KBM-7 (cell line): ENCODE data around the gene BHLHE40.

ENCODE experiments used
- DNase-seq: peaks from one replicate; pipeline ENCODE4 v3.0.0-alpha.2; 2015
- in situ Hi-C: fragments of 300-500 bp; cut with MboI; formaldehyde crosslinking; loops from 2 replicates; pipeline ENCODE4 v1.14.3; 2020; ENCODE audit warnings: low sequenced_read_pairs, low pct_unique_long_range_greater_than_20kb, mixed read lengths

BHLHE40 gene

DNA sequence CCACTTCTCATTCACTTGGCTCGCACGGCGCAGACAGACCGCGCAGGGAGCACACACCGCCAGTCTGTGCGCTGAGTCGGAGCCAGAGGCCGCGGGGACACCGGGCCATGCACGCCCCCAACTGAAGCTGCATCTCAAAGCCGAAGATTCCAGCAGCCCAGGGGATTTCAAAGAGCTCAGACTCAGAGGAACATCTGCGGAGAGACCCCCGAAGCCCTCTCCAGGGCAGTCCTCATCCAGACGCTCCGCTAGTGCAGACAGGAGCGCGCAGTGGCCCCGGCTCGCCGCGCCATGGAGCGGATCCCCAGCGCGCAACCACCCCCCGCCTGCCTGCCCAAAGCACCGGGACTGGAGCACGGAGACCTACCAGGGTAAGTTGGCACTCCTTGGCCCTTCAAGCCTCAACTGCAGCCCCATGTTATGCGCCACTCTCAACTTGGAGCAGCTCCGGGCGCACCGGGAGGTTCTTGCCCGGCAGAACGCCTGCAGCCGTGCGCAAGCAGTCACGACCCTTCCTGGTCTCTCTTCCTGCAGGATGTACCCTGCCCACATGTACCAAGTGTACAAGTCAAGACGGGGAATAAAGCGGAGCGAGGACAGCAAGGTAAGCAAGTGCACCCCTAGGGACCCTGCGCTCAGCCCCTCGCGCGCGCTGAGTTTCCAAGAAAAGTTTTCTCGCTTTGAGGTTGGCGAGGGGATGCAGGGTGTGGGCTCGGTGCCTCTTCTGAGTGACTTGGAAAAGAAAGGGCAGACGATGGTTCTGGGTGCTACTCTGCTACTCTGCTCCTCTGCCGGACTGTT is at the start of gene BHLHE40:
TSS of gene BHLHE40 (plus strand) at position 10 of the 801 bp plus-strand sequence. CDS start at position 292, 282 bp downstream.
- in situ Hi-C loops: loop anchor here (10.0 kb wide), 1 partner anchor 255 kb away; no protein-coding TSS in a partner anchor
- no peak for DNase-seq

DNA sequence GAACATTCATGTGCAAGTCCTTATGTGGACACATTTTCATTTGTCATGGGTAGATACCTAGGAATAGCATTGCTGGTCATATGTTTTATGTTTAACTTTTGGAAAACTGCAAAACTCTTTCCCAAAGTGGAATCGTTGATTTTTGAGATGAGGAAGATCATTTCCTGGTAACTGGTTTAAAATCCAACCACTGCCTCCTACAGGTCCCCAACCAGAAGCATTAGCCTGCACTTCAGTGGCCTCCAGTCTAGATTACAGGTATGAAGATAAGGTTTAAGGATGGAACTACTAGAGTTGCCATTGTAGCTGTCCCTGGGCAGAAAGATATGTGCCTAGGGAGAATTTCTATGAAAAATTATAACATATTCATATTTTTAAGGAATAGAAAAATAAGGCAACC is 48.7 kb upstream of the BHLHE40 start:
- no peak for DNase-seq

DNA sequence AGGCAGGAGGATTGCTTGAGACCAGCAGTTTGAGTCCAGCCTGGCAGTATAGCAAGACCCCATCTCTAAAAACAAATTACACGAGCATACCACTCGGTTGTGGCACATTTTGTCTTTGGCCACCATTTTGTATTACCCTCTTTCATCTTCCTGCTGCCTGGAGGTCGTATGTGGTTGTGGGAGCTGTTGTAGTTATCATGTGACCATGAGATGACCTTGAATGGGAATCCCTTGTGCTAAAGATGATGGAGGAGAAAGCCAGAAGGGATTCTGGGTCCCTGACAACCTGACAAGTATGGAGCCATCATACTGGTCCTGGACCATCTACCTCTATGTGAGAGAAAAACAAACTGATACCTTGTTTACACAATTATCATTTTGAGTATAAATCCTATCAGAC is 45.2 kb upstream of the BHLHE40 start:
- in situ Hi-C loops: no loop called here
- DNase-seq: no peak

More for the DNA sequence above, 48.7 kb upstream of the BHLHE40 start:
- in situ Hi-C loops: no loop called here

DNA sequence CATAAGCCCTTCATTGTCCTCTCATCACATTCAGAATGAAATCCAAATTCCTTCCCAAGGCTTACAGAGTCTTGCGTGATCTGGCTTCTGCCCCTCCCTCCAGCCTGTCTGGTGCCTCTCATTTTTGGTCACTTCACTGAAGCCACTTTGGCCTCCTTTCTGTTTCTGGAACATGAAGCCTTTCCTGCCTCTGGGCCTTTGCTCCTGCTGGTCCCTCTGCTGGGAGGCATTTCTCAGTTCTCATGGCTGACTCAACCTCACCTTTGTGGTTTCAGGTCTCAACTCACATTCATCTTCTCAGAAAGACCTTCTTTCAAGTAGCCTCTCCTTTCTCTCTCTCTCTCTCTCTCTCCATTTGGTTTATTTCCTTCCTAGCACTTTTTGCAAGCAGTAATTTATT is 43.9 kb upstream of the BHLHE40 start:
- in situ Hi-C loops: no loop called here

DNA sequence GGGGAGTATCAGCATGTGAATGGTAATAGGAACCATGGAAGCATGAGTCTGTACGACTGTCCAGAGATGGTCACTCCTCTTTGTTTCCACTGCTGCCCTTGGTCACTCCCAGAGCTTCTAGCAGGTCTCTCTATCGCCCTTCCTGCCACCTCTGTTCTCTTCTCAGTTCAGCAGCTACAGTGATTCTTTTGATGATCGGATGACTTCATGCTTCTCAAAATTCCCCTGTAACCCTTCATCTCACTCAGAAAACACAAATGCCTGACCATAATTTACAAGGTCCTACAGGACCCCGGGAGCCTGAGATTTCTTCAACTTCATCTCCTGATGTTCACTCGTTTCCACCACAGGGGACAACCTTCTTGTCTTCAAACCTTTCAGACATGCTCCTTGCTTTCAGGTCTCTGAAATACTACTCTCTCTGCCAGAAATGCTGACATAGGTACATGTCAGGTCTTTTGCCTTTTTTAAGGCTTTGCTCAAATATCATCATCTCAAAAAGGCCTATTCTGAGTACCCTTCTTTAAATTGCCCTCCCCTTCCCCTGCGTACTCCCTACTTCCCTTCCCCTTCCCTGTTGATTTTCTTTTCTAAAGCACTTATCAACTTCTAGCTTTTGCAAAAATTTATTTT is 42.1 kb upstream of the BHLHE40 start:
- DNase-seq: no peak
- in situ Hi-C loops: no loop called here

More for the DNA sequence above, 43.9 kb upstream of the BHLHE40 start:
- DNase-seq: no peak

DNA sequence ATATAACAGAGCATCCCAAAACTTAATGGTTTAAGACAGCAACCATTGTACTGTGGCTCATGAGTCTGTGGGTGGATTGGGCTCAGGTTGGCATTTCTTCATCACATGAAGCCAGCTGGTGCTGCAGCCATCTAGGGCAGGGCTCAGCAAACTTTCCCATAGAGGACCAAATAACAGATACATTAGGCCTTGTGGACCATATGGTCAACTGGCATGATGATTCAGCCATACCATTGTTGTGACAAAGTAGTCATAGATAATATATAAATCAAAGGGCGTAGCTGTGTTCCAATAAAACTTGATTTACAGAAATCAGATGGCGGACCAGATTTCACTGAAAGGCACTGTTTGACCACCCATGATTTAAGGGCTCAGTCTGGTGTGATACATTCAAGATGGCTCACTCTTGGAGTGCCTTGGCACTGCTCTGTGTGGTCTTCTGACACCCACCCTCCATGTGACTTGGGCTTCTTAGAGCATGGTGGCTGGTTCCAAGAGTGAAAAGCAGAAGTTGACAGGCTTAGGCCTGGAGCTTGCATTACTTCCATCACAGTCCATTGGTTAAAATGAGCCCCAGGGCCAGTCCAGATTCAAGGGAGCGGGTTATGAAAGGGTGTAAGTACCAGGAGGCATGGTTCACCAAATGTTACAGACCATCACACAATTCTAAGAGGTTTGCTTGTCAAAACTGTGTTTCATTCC is 40.8 kb upstream of the BHLHE40 start:
- peak; percentile 14 for DNase-seq
- in situ Hi-C loops: no loop called here

DNA sequence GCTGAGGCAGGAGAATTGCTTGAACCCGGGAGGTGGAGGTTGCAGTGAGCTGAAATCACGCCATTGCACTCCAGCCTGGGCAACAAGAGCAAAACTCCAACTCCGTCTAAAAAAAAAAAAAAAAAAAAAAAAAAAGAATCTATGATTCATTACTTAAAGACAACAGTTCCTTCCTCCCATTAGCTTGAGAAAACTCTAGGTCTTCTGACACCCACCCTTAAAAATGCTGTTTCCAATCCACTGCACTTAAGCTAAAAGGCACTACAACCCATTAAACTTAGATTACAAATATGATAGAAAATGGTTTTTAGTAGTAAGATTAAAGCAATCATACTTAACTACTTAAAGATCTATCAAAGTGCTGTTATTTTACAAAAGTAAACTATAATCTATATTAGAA is 40.0 kb upstream of the BHLHE40 start:
- in situ Hi-C loops: no loop called here
- no peak for DNase-seq

DNA sequence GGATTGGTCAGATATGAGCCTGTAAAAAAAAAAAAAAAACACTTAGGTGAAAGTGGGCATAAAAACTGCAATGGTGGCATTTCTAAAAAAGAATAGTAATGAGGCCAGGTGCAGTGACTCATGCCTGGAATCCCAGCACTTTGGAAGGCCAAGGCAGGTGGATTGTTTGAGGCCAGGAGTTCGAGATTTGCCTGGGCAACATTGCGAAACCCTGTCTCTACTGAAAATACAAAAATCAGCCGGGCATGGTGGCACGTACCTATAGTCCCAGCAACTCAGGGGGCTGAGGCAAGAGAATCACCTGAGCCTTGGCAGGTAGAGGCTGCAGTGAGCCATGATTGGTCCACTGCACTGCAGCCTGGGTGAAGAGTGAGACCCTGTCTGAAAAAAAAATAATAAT is 38.3 kb upstream of the BHLHE40 start:
- in situ Hi-C loops: no loop called here
- DNase-seq: no peak

DNA sequence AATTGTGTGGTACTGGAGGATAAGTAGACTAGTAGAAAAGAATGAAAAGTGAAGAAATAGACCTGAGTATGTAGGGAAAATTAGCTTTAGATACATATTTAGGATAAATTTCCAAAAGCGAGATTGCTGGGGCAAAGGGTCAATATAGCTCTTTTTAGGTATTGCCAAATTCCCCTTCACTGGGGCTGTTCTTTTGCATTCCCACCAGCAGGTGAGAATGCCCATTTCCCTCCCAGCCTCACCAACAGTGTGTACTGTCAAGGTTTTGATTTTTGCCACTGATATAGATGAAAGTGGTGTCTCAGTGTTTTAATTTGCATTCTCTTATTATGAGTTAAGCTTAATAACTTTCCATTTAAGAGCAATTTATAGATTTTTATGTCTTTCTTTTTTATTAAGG is 35.7 kb upstream of the BHLHE40 start:
- DNase-seq: no peak
- in situ Hi-C loops: no loop called here

DNA sequence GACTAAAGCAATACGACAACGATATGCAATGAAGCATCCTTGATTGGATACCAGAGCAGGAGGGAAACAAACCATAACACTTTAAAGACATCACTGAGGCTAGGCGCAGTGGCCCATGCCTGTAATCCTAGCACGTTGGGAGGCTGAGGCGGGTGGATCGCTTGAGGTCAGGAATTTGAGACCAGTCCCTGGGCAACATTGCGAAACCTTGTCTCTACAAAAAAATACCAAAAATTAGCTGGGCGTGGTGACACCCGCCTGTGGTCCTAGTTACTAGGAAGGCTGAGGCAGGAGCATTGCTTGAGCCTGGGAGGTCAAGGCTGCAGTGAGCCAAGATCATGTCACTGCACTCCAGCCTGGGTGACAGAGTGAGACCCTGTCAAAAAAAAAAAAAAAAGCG is 33.9 kb upstream of the BHLHE40 start:
- in situ Hi-C loops: no loop called here
- peak; percentile 16 for DNase-seq

DNA sequence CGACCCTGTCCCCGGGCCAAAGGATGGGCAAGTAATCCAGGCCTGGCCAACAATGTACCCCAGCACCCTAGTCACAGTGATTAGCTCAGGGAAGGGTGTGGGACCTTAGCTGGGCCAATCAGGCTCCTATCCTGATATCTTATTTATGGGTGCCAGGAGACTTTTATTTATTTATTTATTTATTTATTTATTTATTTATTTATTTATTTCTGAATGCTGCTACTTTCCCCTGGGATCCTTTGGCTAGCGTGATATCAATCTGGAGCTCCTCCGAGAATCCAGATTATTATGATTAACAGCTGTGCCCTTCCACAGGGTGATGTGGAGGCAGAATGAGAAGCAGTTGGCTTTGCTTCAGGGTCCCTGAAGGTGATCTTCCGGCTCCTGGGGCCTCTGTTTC is 32.2 kb upstream of the BHLHE40 start:
- in situ Hi-C loops: no loop called here
- no peak for DNase-seq

DNA sequence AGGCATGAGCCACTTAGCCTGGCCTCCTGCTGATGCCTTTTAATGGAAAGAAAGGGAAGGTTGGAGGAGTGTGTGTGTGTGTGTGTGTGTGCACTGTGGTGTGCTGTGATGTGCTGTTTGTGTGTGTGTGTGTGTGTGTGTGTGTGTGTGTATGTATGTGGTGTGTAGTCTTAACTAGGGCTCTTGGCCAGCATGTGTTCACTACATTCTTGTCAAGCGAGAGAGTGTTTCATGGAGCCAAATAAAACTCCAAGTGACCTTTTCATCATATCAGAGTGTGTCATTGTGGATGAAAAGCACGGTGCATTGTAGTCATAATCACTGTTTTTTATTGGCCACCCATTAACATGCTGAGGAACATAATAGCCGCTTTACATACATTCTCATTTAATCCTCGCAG is 30.8 kb upstream of the BHLHE40 start:
- DNase-seq: no peak

DNA sequence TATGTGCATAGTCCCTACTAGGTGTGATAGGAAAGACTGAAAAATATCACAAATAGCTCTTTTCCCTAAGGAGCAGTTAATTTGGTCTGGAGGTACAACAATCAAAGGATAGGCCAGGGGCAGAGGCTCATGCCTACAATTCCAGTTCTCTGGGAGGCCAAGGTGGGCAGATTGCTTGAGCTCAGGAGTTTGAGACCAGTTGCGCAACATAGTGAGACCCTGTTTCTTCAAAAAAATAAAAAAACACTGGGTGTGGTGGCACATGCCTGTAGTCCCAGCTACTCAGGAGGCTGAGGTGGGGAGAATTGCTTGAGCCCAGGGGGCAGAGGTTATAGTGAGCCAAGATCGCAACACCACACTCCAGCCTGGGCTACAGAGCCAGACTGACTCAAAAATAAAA is 30.2 kb upstream of the BHLHE40 start:
- DNase-seq: no peak
- in situ Hi-C loops: no loop called here

More for the DNA sequence above, 30.8 kb upstream of the BHLHE40 start:
- in situ Hi-C loops: no loop called here

DNA sequence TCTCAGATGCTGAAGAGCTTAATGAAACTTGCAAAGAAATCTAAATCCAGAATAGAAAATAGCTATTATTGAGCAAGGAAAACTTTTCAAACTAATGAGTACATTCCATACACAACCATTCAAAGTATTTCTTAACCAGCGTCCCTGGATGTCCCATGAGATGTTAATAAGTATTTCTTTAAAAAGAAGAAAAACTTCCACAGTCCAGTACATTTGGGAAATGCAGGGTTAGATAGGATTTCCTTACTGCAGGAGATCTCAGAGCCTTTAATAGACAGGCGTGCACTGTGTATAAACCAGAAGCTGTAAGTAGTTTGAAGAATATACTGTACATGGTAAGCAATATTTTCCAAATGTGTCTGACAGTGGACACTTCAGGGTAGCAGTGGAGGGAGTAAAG is 29.6 kb upstream of the BHLHE40 start:
- in situ Hi-C loops: no loop called here
- DNase-seq: no peak

DNA sequence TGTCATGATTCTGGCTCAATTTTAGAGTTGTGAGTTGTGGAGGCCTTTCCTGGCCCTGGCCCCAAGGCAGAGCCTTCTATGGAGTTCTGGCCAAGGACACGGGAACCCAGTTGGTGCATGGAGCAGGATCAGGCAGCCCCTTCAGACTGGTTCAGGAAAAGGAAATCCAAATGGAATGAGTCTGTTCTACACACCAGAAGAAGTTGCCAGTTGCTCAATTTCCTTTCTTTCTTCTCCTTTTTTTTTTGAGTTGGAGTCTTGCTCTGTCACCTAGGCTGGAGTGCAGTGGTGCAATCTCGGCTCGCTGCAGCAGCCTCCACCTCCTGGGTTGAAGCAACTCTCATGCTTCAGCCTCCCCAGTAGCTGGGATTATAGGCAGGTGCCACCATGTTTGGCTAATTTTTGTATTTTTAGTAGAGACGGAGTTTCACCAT is 28.9 kb upstream of the BHLHE40 start:
- peak; percentile 54 for DNase-seq
- in situ Hi-C loops: no loop called here

DNA sequence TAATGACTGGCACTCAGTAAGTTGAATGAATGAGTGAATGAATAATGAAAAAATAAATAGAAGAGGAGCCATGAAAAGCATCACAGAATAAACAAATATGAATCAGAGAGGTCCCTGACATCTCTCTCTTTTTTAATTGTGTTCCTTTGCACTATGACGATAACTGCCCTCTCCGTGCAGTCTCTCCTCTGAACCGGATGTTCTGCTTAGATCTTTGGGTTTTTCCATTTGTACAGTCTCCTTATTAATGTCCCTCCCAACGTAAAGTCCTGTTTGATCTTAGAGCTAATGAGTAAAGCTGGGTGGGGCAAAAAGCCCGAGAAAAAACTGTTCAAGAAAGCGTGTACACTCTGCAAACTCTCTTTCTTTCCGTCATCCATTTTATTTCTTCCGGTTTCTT is 28.3 kb upstream of the BHLHE40 start:
- DNase-seq: no peak
- in situ Hi-C loops: no loop called here

DNA sequence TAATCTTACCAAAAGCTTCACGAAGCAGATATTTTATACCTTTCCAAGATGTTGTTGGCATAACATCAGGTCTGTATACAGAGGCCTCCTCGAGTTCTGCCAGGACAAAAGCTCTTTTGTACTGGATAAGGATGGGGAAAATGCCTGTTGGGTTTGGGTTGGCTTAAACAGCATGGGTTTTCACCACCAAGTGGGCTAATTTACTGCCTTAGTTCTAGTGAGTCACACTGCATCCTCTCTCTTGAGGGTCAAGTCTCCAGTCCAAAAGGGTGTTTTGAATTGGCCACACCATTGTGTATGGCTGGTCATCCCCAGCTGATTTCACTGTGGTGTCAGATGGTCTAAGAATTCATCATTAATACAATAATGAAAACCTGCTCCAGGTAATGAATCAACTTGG is 26.1 kb upstream of the BHLHE40 start:
- DNase-seq: no peak
- in situ Hi-C loops: no loop called here

DNA sequence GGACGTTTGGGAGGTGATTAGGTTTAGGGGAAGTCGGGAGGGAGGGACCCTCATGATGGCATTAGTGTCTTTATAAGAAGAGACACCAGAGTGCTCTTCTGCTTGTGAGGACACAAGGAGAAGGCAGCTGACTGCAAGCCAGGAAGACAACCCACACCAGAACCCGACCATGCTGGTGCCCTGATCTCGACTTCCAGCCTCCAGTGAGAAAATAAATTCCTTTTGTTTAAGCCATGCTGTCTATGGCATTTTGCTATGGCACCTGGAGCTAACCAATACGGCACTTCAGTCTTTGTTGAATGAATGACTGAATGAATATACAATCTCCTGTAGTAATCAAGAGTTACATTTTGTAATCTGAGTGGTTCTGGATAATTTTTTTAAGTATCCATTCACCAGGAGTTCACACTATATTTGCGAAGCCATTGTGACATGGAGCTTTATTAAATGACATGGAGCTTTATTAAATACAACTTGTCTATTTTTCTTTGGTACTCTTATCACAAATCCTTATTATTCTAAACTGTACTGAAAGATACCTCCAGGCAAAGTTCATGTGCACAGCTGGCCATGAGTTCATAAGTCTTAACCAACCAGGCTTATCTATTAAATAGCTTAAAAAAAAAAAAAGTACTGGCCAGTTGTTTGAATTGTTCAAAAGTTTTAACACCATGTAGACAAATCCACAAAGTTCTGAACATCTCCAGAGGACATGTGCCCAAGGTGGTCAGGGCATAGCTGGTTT is 24.8 kb upstream of the BHLHE40 start:
- no peak for DNase-seq
- in situ Hi-C loops: no loop called here

DNA sequence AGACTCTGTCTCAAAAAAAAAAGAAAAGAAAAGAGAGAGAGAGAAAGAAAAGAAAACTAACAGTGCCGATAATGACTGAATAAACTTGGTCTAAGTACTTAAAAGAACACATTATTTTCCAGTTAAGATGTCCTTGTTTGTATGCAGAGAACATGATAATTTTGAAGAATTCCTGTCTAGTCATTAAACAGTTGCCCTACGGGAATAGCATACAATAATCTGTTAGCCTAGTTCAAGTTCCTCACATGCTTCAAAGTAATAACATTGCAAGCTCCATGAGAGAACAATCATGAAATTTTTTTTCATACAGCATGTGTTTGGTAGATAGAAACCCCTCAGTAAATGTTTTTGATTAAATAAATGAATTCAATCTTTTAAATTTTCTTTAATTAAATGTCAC is 23.1 kb upstream of the BHLHE40 start:
- in situ Hi-C loops: no loop called here
- DNase-seq: no peak
